IMR-90 (cell line): ENCODE results near the gene SLC44A1. TPM values are rescaled to one million over a fixed set of nuclear protein-coding genes. Genes with fewer than 3 reads are reported as not detected.

Experiments
- ATAC-seq: fragments of 200-7000 bp; cut with Tn5 transposase; 2 replicates; pipeline ENCODE4 v1.9.1; 2020; ENCODE audit warnings: low read depth, mild to moderate bottlenecking, moderate library complexity
- BruUV-seq: library from RNA; stranded (reverse); fragments of 400-500 nt; replicated peaks from 2 replicates; lab custom pipeline; 2021; lab: Mats Ljungman, UMichigan
- CTCF ChIA-PET: fragments of 300-600 bp; formaldehyde crosslinking; extraction: SDS; loops from one replicate; lab custom pipeline; 2021; ENCODE audit warnings: antibody characterized with exemption; lab: Yijun Ruan, JAX
- POLR2A ChIA-PET: fragments of 300-600 bp; sonication (Branson Sonifier 250); formaldehyde crosslinking; loops from one replicate; lab custom pipeline; 2022; ENCODE audit warnings: antibody characterized with exemption; ENCODE audit not compliant: unreplicated experiment; lab: Charles Lee
- DNase-seq: peaks from one replicate; pipeline ENCODE4 v3.0.0; 2013
- H2AFZ ChIP-seq: replicated peaks from 2 replicates; pipeline ENCODE3; 2013; ENCODE audit warnings: low read length, mild to moderate bottlenecking; ENCODE audit not compliant: poor library complexity
- H2AK5ac ChIP-seq: 2 replicates; pipeline ENCODE4 v1.6.1; 2013; ENCODE audit warnings: low read depth, low read length, inconsistent platforms
- H2AK9ac ChIP-seq: replicated peaks from 2 replicates; pipeline ENCODE3; 2013; ENCODE audit warnings: mild to moderate bottlenecking, low read depth, low read length, moderate library complexity; ENCODE audit not compliant: poor library complexity
- H2BK120ac ChIP-seq: 2 replicates; pipeline ENCODE4 v1.6.1; 2013; ENCODE audit warnings: low read depth, low read length, inconsistent platforms
- H2BK15ac ChIP-seq: 3 replicates; pipeline ENCODE4 v1.6.1; 2013; ENCODE audit warnings: low read depth, low read length, inconsistent platforms
- H2BK20ac ChIP-seq: 2 replicates; pipeline ENCODE4 v1.6.1; 2013; ENCODE audit warnings: low read depth, mild to moderate bottlenecking, inconsistent platforms, low read length, moderate library complexity
- H2BK5ac ChIP-seq: 2 replicates; pipeline ENCODE4 v1.6.1; 2013; ENCODE audit warnings: mild to moderate bottlenecking, low read depth, low read length, inconsistent platforms; ENCODE audit not compliant: poor library complexity, severe bottlenecking
- H3K14ac ChIP-seq: replicated peaks from 2 replicates; pipeline ENCODE4 v1.6.1; 2013; ENCODE audit warnings: low read depth, low read length, inconsistent platforms
- H3K18ac ChIP-seq: 2 replicates; pipeline ENCODE4 v1.6.1; 2013; ENCODE audit warnings: low read depth, low read length, control low read depth
- H3K23ac ChIP-seq: 2 replicates; pipeline ENCODE4 v1.6.1; 2013; ENCODE audit warnings: low read depth, low read length, inconsistent platforms
- H3K27ac ChIP-seq: 2 replicates; pipeline ENCODE4 v1.5.1; 2013; ENCODE audit warnings: mild to moderate bottlenecking, control low read depth, low read length; ENCODE audit not compliant: insufficient read depth
- H3K27me3 ChIP-seq: 2 replicates; pipeline ENCODE4 v1.6.1; 2013; ENCODE audit warnings: low read length; ENCODE audit not compliant: control insufficient read depth, insufficient read depth
- H3K36me3 ChIP-seq: 2 replicates; pipeline ENCODE4 v1.6.1; 2013; ENCODE audit warnings: low read length, mixed read lengths; ENCODE audit not compliant: control insufficient read depth, insufficient read depth
- H3K4ac ChIP-seq: 2 replicates; pipeline ENCODE4 v1.6.1; 2013; ENCODE audit warnings: low read depth, low read length, inconsistent platforms
- H3K4me1 ChIP-seq: 2 replicates; pipeline ENCODE4 v1.6.1; 2013; ENCODE audit warnings: low read length, mixed read lengths; ENCODE audit not compliant: control insufficient read depth, insufficient read depth
- H3K4me2 ChIP-seq: 2 replicates; pipeline ENCODE4 v1.6.1; 2013; ENCODE audit warnings: low read depth, mild to moderate bottlenecking, control low read depth, low read length, moderate library complexity
- H3K4me3 ChIP-seq: 2 replicates; pipeline ENCODE4 v1.5.1; 2013; ENCODE audit warnings: low read depth, mild to moderate bottlenecking, control low read depth, low read length, moderate library complexity; ENCODE audit not compliant: insufficient read depth
- H3K56ac ChIP-seq: 2 replicates; pipeline ENCODE4 v1.6.1; 2013; ENCODE audit warnings: low read length, inconsistent platforms; ENCODE audit not compliant: insufficient read depth; ENCODE audit errors: extremely low read depth
- H3K79me1 ChIP-seq, 2 experiments: 2 replicates each; pipeline ENCODE4 v1.6.1; 2013; ENCODE audit warnings: low read length in 2 of 2, inconsistent platforms in 1 of 2, low read depth in 1 of 2
- H3K9ac ChIP-seq: 2 replicates; pipeline ENCODE4 v1.6.1; 2013; ENCODE audit warnings: low read depth, low read length, control low read depth
- H3K9me1 ChIP-seq: 2 replicates; pipeline ENCODE4 v1.6.1; 2013; ENCODE audit warnings: low read length, inconsistent platforms; ENCODE audit not compliant: insufficient read depth
- H3K9me3 ChIP-seq: 2 replicates; pipeline ENCODE4 v1.6.1; 2013; ENCODE audit warnings: low read length; ENCODE audit not compliant: control insufficient read depth, insufficient read depth
- H4K20me1 ChIP-seq: 2 replicates; pipeline ENCODE4 v1.6.1; 2013; ENCODE audit warnings: low read length, inconsistent platforms; ENCODE audit not compliant: insufficient read depth
- H4K5ac ChIP-seq: 2 replicates; pipeline ENCODE4 v1.6.1; 2013; ENCODE audit warnings: mild to moderate bottlenecking, low read depth, low read length, control low read depth
- H4K8ac ChIP-seq, 2 experiments: 2 replicates each; pipeline ENCODE4 v1.6.1; 2013; ENCODE audit warnings: low read depth in 2 of 2, low read length in 2 of 2, control low read depth in 1 of 2, inconsistent platforms in 1 of 2
- H4K91ac ChIP-seq: 2 replicates; pipeline ENCODE4 v1.6.1; 2013; ENCODE audit warnings: low read depth, low read length, inconsistent platforms; ENCODE audit not compliant: insufficient read depth
- BHLHE40 ChIP-seq: fragments of 150-350 bp; IDR thresholded peaks from 2 replicates; pipeline ENCODE4 v1.6.1; 2016; ENCODE audit warnings: mild to moderate bottlenecking, low read depth, low read length
- CHD1 ChIP-seq: IDR thresholded peaks from 2 replicates; pipeline ENCODE4 v1.6.1; 2012; ENCODE audit warnings: low read depth, low read length, improper control_type of control experiment
- FOS ChIP-seq: fragments of 150-350 bp; IDR thresholded peaks from 2 replicates; pipeline ENCODE4 v1.6.1; 2016; ENCODE audit warnings: low read depth, low read length
- MAZ ChIP-seq: IDR thresholded peaks from 2 replicates; pipeline ENCODE4 v1.6.1; 2012; ENCODE audit warnings: low read depth, mild to moderate bottlenecking, low read length, improper control_type of control experiment, moderate library complexity, borderline replicate concordance
- POLR2A ChIP-seq: IDR thresholded peaks from 2 replicates; pipeline ENCODE4 v1.6.1; 2012; ENCODE audit warnings: mild to moderate bottlenecking, low read depth, low read length
- SMC3 ChIP-seq: fragments of 150-350 bp; IDR thresholded peaks from 2 replicates; pipeline ENCODE4 v1.6.1; 2016; ENCODE audit warnings: low read depth, mild to moderate bottlenecking, antibody characterized with exemption, low read length, moderate library complexity
- WGBS, 2 experiments: methylation state at CpG; one replicate each; pipeline versions ENCODE4 v1.1.5 to v1.1.7; 2013; ENCODE audit warnings: missing lambda C conversion rate in 2 of 2; ENCODE audit not compliant: insufficient read length in 1 of 2; ENCODE audit errors: extremely low coverage in 2 of 2; 5-methylcytosine and 5-hydroxymethylcytosine counted together
- dilution Hi-C: fragments of 300-500 bp; cut with HindIII; formaldehyde crosslinking; loops from one replicate; pipeline ENCODE4 v1.14.3; 2018; ENCODE audit warnings: low sequenced_read_pairs; ENCODE audit not compliant: unreplicated experiment
- in situ Hi-C: fragments of 300-500 bp; cut with MboI; formaldehyde crosslinking; loops from 3 replicates; pipeline ENCODE4 v1.14.3; 2019; ENCODE audit warnings: low sequenced_read_pairs, inconsistent platforms, mixed read lengths
- intact Hi-C: fragments of 100-400 bp; cut with micrococcal nuclease; formaldehyde crosslinking; loops from 2 replicates; pipeline ENCODE4 v1.10.0; 2022
- polyA plus RNA-seq, 3 experiments: library from polyadenylated mRNA; depleted of rRNA; stranded (reverse); fragments of >200 nt; gene quantifications; 2 replicates each; pipeline ENCODE4 v1.2.3, GENCODE V29; 2012; ENCODE audit warnings: low replicate concordance in 1 of 3
- total RNA-seq: library from RNA; depleted of rRNA; stranded (reverse); fragments of >200 nt; gene quantifications from 2 replicates; pipeline ENCODE4 v1.2.3, GENCODE V29; 2012
- TF ChIP-seq, protein P1 (sequence below): conservative IDR thresholded peaks from 2 replicates; pipeline ENCODE4 v1.5.1; 2012; ENCODE audit warnings: mild to moderate bottlenecking, low read depth, low read length, improper control_type of control experiment
- TF ChIP-seq, protein P2 (sequence below): fragments of 150-350 bp; IDR thresholded peaks from 2 replicates; pipeline ENCODE4 v1.6.1; 2016; ENCODE audit warnings: low read depth, mild to moderate bottlenecking, low read length, moderate library complexity, borderline replicate concordance
- TF ChIP-seq, protein P3 (sequence below): fragments of 150-350 bp; IDR thresholded peaks from 2 replicates; pipeline ENCODE4 v1.6.1; 2017; ENCODE audit warnings: mild to moderate bottlenecking, antibody characterized with exemption, low read length, low read depth

SLC44A1 gene
- total and polyA plus RNA-seq, 2 of the 4 experiments (the other 2 are of a cell fraction), result 5.2 to 21.7 TPM

DNA sequence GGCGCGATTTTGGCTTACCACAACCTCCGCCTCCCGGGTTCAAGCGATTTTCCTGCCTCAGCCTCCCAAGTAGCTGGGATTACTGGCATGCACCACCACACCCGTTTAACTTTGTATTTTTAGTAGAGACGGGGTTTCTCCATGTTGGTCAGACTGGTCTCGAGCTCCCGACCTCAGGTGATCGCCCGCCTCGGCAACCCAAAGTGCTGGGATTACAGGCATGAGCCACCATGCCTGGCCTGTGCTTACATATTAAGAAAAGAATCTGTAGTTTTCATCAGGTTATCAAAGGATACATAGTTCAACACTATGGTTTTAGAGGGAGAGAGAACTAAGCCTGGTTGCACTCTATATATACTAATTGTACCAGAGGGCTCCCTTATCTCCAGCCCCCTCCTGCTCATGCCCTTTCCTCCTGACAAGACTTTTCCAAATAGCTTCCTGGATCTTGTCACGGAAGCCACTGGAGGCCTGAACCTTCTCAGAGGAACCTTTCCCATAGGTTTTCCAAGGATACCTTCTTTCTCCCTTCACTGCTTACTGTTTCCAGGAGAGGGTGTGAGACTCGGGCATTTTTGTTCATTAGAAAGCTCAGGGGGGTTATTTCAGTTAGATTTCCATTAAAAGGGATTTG is 53.1 kb downstream of the SLC44A1 start:
- peak overlapping the region; percentile 28; the same call in 1 of the 3 replicates for H2BK15ac ChIP-seq
- in situ Hi-C loops, result no loop called here
- dilution Hi-C loops, result no loop called here
- CTCF ChIA-PET, result interaction anchor here (0.6 to 1.0 kb wide), 2 partner anchors 11 to 1808 kb away, joined by 3 to 5 read pairs; no protein-coding TSS in a partner anchor
- no peak overlapping the region for H3K4me2 ChIP-seq
- H3K79me1 ChIP-seq, result peaks cover 6 to 16% of the 10 kb centered on the region in 2 experiments
- H4K91ac ChIP-seq, result peak overlapping the region; percentile 75
- POLR2A ChIA-PET, result interaction anchor here (0.7 kb wide), 1 partner anchor 180 kb away, joined by 3 read pairs; no protein-coding TSS in a partner anchor
- H4K20me1 ChIP-seq, result no peaks in the 10 kb centered on the region
- H3K4me3 ChIP-seq, result no peak overlapping the region
- peak overlapping the region; percentile 18 to 48; a peak in 2 of 4 replicates for H4K8ac ChIP-seq
- peak overlapping the region; percentile 86 for H3K27ac ChIP-seq
- 87% methylated on average over 3 of the region's 14 CpGs; no CpG with 5 or more reads in 1 of the 2 experiments for WGBS, 2 experiments
- no peaks in the 10 kb centered on the region for H3K27me3 ChIP-seq
- no TSS peak for BruUV-seq
- H3K9me1 ChIP-seq, result peaks cover 6% of the 10 kb centered on the region; the same call in 1 of the 2 replicates
- peak overlapping the region; percentile 47 for H2AK5ac ChIP-seq
- no peaks in the 10 kb centered on the region for H3K36me3 ChIP-seq
- peaks cover 19% of the 10 kb centered on the region for H3K4me1 ChIP-seq
- H3K9ac ChIP-seq, result no peak overlapping the region
- H3K4ac ChIP-seq, result peak overlapping the region; percentile 63
- H2AFZ ChIP-seq, result no peak overlapping the region
- H3K18ac ChIP-seq, result peak overlapping the region; percentile 99
- intact Hi-C loops, result loop anchor here (5.0 kb wide), 1 partner anchor 35 kb away; no protein-coding TSS in a partner anchor
- peak overlapping the region; percentile 95 for H4K5ac ChIP-seq
- H3K9me3 ChIP-seq, result no peaks in the 10 kb centered on the region
- no peak overlapping the region for H3K23ac ChIP-seq
- H2BK5ac ChIP-seq, result peak overlapping the region; percentile 96
- H2BK120ac ChIP-seq, result peak overlapping the region; percentile 81
- TF ChIP-seq, protein P1, sequence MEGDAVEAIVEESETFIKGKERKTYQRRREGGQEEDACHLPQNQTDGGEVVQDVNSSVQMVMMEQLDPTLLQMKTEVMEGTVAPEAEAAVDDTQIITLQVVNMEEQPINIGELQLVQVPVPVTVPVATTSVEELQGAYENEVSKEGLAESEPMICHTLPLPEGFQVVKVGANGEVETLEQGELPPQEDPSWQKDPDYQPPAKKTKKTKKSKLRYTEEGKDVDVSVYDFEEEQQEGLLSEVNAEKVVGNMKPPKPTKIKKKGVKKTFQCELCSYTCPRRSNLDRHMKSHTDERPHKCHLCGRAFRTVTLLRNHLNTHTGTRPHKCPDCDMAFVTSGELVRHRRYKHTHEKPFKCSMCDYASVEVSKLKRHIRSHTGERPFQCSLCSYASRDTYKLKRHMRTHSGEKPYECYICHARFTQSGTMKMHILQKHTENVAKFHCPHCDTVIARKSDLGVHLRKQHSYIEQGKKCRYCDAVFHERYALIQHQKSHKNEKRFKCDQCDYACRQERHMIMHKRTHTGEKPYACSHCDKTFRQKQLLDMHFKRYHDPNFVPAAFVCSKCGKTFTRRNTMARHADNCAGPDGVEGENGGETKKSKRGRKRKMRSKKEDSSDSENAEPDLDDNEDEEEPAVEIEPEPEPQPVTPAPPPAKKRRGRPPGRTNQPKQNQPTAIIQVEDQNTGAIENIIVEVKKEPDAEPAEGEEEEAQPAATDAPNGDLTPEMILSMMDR, result no peak
- TF ChIP-seq, protein P2, sequence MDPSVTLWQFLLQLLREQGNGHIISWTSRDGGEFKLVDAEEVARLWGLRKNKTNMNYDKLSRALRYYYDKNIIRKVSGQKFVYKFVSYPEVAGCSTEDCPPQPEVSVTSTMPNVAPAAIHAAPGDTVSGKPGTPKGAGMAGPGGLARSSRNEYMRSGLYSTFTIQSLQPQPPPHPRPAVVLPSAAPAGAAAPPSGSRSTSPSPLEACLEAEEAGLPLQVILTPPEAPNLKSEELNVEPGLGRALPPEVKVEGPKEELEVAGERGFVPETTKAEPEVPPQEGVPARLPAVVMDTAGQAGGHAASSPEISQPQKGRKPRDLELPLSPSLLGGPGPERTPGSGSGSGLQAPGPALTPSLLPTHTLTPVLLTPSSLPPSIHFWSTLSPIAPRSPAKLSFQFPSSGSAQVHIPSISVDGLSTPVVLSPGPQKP, result no peak
- TF ChIP-seq MAZ, result no peak
- no peak for TF ChIP-seq BHLHE40
- TF ChIP-seq, protein P3, sequence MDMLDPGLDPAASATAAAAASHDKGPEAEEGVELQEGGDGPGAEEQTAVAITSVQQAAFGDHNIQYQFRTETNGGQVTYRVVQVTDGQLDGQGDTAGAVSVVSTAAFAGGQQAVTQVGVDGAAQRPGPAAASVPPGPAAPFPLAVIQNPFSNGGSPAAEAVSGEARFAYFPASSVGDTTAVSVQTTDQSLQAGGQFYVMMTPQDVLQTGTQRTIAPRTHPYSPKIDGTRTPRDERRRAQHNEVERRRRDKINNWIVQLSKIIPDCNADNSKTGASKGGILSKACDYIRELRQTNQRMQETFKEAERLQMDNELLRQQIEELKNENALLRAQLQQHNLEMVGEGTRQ, result no peak
- TF ChIP-seq POLR2A, result no peak
- no peak for TF ChIP-seq FOS
- TF ChIP-seq SMC3, result no peak
- no peak for TF ChIP-seq CHD1
- DNase-seq (no peak), ATAC-seq (no peak)
- H2BK20ac ChIP-seq, result peak overlapping the region; percentile 61
- H2AK9ac ChIP-seq, result no peak overlapping the region
- no peak overlapping the region for H3K56ac ChIP-seq
- peak overlapping the region; percentile 61; the same call in 1 of the 2 replicates for H3K14ac ChIP-seq
